HEK293 (cell line): ENCODE data around the gene FOXP1.

Experiments
- CTCF ChIA-PET: fragments of 350-600 bp; formaldehyde crosslinking; extraction: SDS; loops from one replicate; lab custom pipeline; 2021; ENCODE audit warnings: antibody characterized with exemption; lab: Yijun Ruan, JAX
- POLR2A ChIA-PET: fragments of 300-600 bp; formaldehyde crosslinking; extraction: SDS; loops from one replicate; lab custom pipeline; 2020; ENCODE audit warnings: antibody characterized with exemption, inconsistent platforms; lab: Yijun Ruan, JAX
- H3K27ac ChIP-seq: fragments of 200-500 bp; sonication (Bioruptor generic); 2 replicates; pipeline ENCODE4 v1.5.1; 2014; ENCODE audit warnings: low read depth, low read length, control low read depth, inconsistent platforms; ENCODE audit errors: extremely low read depth
- H3K36me3 ChIP-seq, 2 experiments: fragments of 200-500 bp in 1 of 2; sonication (Bioruptor generic) in 1 of 2; 1 replicate in 1 of 2; 2 replicates in 1 of 2; pipeline ENCODE4 v1.5.1; 2014 to 2017; ENCODE audit warnings: inconsistent platforms in 2 of 2, low read length in 2 of 2; ENCODE audit not compliant: control insufficient read depth in 2 of 2, insufficient read depth in 1 of 2
- H3K4me1 ChIP-seq: fragments of 200-500 bp; sonication (Bioruptor generic); 2 replicates; pipeline ENCODE4 v1.5.1; 2014; ENCODE audit warnings: mild to moderate bottlenecking, low read length, inconsistent platforms; ENCODE audit not compliant: control insufficient read depth, insufficient read depth
- H3K4me3 ChIP-seq: 2 replicates; pipeline ENCODE4 v1.5.1; 2011; ENCODE audit warnings: low read depth, mild to moderate bottlenecking, control low read depth, low read length, moderate library complexity
- H3K9me3 ChIP-seq: fragments of 200-500 bp; sonication (Bioruptor generic); 2 replicates; pipeline ENCODE4 v1.5.1; 2014; ENCODE audit warnings: low read depth, low read length, inconsistent platforms; ENCODE audit not compliant: control insufficient read depth, insufficient read depth
- BCL11A ChIP-seq: fragments of 450-650 bp; formaldehyde crosslinking; IDR thresholded peaks from 2 replicates; pipeline ENCODE4 v1.5.1; 2016; ENCODE audit warnings: low read depth, missing biosample characterization, missing genetic modification characterization
- KLF10 ChIP-seq: fragments of 450-650 bp; IDR thresholded peaks from 2 replicates; pipeline ENCODE4 v1.5.1; 2018; ENCODE audit warnings: missing biosample characterization, mild to moderate bottlenecking, missing genetic modification characterization
- MEIS1 ChIP-seq: sonication (generic); formaldehyde crosslinking; IDR thresholded peaks from 2 replicates; pipeline ENCODE4 v1.8.1; 2022; ENCODE audit warnings: missing genetic modification reagents, mild to moderate bottlenecking, borderline replicate concordance
- MYNN ChIP-seq: fragments of 450-650 bp; formaldehyde crosslinking; IDR thresholded peaks from 2 replicates; pipeline ENCODE4 v1.5.1; 2016; ENCODE audit warnings: missing biosample characterization, missing genetic modification characterization, borderline replicate concordance
- SP2 ChIP-seq: fragments of 450-650 bp; formaldehyde crosslinking; IDR thresholded peaks from 2 replicates; pipeline ENCODE4 v1.5.1; 2016; ENCODE audit warnings: missing biosample characterization, missing genetic modification characterization
- ZNF324 ChIP-seq: fragments of 450-650 bp; formaldehyde crosslinking; IDR thresholded peaks from 2 replicates; pipeline ENCODE4 v1.5.1; 2016; ENCODE audit warnings: missing biosample characterization, missing genetic modification characterization
- ZNF341 ChIP-seq: fragments of 450-650 bp; formaldehyde crosslinking; IDR thresholded peaks from 2 replicates; pipeline ENCODE4; 2016; ENCODE audit warnings: low read depth, missing biosample characterization, missing genetic modification characterization
- ZNF354C ChIP-seq: fragments of 450-650 bp; formaldehyde crosslinking; IDR thresholded peaks from 2 replicates; pipeline ENCODE4 v1.5.1; 2016; ENCODE audit warnings: missing biosample characterization, missing genetic modification characterization, low read depth, borderline replicate concordance
- ZNF426 ChIP-seq: fragments of 450-650 bp; formaldehyde crosslinking; IDR thresholded peaks from 2 replicates; pipeline ENCODE4 v1.5.1; 2017; ENCODE audit warnings: missing biosample characterization, missing genetic modification characterization, mild to moderate bottlenecking, inconsistent platforms, moderate library complexity
- ZNF596 ChIP-seq: fragments of 450-650 bp; IDR thresholded peaks from 2 replicates; pipeline ENCODE4 v1.5.0; 2018; ENCODE audit warnings: missing biosample characterization, mild to moderate bottlenecking, missing genetic modification characterization, moderate library complexity
- ZNF600 ChIP-seq: fragments of 450-650 bp; formaldehyde crosslinking; IDR thresholded peaks from 2 replicates; pipeline ENCODE4 v1.5.1; 2016; ENCODE audit warnings: missing biosample characterization, missing genetic modification characterization
- ZNF629 ChIP-seq: fragments of 450-650 bp; formaldehyde crosslinking; IDR thresholded peaks from 2 replicates; pipeline ENCODE4 v1.5.1; 2017; ENCODE audit warnings: missing biosample characterization, missing genetic modification characterization
- ZSCAN23 ChIP-seq: fragments of 450-650 bp; formaldehyde crosslinking; IDR thresholded peaks from 2 replicates; pipeline ENCODE4 v1.5.1; 2016; ENCODE audit warnings: missing biosample characterization, missing genetic modification characterization
- ZXDB ChIP-seq: fragments of 450-650 bp; formaldehyde crosslinking; IDR thresholded peaks from 2 replicates; pipeline ENCODE4 v1.5.1; 2016; ENCODE audit warnings: missing biosample characterization, missing genetic modification characterization
- TF ChIP-seq, protein P1 (sequence below): fragments of 450-650 bp; formaldehyde crosslinking; IDR thresholded peaks from 2 replicates; pipeline ENCODE4 v1.5.1; 2016; ENCODE audit warnings: missing biosample characterization, missing genetic modification characterization
- TF ChIP-seq, protein P2 (sequence below): fragments of 450-650 bp; formaldehyde crosslinking; IDR thresholded peaks from 2 replicates; pipeline ENCODE4 v1.5.1; 2016; ENCODE audit warnings: missing biosample characterization, missing genetic modification characterization
- TF ChIP-seq, protein P3 (sequence below): fragments of 450-650 bp; formaldehyde crosslinking; IDR thresholded peaks from 2 replicates; pipeline ENCODE4 v1.5.1; 2017; ENCODE audit warnings: missing biosample characterization, missing genetic modification characterization
- TF ChIP-seq, protein P4 (sequence below): fragments of 450-650 bp; formaldehyde crosslinking; IDR thresholded peaks from 2 replicates; pipeline ENCODE4 v1.5.1; 2016; ENCODE audit warnings: missing biosample characterization, missing genetic modification characterization

The FOXP1 gene

DNA sequence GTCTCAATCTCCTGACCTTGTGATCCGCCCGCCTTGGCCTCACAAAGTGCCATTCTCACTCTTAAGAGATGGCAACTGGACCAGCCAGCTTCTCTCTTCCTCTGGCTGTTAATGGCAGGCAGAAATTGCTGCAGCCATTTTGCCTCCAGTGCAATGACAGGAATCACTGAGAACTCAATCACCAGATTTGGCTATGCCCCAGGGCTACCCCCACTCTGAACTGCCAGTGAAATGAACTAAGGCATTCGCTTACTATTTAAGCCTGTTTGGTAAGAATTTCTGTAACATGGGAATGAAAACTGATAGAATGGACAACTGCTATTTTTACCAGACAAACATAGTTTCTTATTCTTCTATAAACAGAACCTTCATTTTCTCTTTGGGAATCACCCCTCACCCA, 24.5 kb downstream of the FOXP1 start (continued):
- TF ChIP-seq, protein P1, sequence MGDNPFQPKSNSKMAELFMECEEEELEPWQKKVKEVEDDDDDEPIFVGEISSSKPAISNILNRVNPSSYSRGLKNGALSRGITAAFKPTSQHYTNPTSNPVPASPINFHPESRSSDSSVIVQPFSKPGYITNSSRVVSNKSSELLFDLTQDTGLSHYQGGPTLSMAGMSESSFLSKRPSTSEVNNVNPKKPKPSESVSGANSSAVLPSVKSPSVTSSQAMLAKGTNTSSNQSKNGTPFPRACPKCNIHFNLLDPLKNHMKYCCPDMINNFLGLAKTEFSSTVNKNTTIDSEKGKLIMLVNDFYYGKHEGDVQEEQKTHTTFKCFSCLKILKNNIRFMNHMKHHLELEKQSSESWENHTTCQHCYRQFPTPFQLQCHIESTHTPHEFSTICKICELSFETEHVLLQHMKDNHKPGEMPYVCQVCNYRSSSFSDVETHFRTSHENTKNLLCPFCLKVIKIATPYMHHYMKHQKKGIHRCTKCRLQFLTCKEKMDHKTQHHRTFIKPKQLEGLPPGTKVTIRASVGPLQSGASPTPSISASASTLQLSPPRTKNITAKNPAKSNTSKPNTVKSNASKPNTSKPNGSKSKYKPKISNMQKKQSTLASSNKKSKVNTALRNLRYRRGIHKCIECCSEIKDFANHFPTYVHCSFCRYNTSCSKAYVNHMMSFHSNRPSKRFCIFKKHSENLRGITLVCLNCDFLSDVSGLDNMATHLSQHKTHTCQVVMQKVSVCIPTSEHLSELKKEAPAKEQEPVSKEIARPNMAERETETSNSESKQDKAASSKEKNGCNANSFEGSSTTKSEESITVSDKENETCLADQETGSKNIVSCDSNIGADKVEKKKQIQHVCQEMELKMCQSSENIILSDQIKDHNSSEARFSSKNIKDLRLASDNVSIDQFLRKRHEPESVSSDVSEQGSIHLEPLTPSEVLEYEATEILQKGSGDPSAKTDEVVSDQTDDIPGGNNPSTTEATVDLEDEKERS, result no peak
- TF ChIP-seq, protein P2, sequence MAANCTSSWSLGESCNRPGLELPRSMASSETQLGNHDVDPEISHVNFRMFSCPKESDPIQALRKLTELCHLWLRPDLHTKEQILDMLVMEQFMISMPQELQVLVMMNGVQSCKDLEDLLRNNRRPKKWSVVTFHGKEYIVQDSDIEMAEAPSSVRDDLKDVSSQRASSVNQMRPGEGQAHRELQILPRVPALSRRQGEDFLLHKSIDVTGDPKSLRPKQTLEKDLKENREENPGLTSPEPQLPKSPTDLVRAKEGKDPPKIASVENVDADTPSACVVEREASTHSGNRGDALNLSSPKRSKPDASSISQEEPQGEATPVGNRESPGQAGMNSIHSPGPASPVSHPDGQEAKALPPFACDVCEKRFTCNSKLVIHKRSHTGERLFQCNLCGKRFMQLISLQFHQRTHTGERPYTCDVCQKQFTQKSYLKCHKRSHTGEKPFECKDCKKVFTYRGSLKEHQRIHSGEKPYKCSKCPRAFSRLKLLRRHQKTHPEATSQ (tag by site-specific recombination), result no peak
- TF ChIP-seq ZNF596 (no peak), ZSCAN23 (tag by site-specific recombination) (no peak), ZNF354C (tag by site-specific recombination) (no peak), ZNF629 (no peak), BCL11A (tag by site-specific recombination) (no peak), KLF10 (tag by site-specific recombination) (no peak), ZNF324 (no peak)

DNA sequence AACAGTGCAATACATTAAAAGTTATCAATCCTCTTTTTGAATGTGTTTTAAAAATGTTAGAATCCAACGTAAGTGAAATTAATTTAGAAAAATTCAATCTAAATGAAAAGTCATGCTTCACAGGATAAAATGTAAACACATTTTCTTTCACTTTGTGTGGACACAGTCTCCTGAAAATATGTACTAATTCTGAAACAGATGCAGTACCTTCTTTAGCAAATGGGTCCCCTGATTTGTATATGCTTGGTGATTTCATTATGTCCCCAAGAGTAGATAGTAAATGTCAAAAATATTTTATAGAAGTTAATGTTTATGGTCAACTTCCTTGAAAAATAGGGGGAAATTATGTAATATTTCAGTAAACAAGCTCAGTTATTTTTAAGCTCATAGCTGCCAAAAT, 28.9 kb downstream of the FOXP1 start:
- CTCF ChIA-PET, result no interaction called here
- TF ChIP-seq SP2 (tag by site-specific recombination), result no peak
- no peak for TF ChIP-seq MYNN (tag by site-specific recombination)
- TF ChIP-seq, protein P3, sequence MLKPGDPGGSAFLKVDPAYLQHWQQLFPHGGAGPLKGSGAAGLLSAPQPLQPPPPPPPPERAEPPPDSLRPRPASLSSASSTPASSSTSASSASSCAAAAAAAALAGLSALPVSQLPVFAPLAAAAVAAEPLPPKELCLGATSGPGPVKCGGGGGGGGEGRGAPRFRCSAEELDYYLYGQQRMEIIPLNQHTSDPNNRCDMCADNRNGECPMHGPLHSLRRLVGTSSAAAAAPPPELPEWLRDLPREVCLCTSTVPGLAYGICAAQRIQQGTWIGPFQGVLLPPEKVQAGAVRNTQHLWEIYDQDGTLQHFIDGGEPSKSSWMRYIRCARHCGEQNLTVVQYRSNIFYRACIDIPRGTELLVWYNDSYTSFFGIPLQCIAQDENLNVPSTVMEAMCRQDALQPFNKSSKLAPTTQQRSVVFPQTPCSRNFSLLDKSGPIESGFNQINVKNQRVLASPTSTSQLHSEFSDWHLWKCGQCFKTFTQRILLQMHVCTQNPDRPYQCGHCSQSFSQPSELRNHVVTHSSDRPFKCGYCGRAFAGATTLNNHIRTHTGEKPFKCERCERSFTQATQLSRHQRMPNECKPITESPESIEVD, result no peak
- TF ChIP-seq ZNF341 (tag by site-specific recombination), result no peak
- no peak for TF ChIP-seq ZXDB (tag by site-specific recombination)
- no peak for TF ChIP-seq MEIS1 (CRISPR knock-in tag)
- TF ChIP-seq, protein P4, sequence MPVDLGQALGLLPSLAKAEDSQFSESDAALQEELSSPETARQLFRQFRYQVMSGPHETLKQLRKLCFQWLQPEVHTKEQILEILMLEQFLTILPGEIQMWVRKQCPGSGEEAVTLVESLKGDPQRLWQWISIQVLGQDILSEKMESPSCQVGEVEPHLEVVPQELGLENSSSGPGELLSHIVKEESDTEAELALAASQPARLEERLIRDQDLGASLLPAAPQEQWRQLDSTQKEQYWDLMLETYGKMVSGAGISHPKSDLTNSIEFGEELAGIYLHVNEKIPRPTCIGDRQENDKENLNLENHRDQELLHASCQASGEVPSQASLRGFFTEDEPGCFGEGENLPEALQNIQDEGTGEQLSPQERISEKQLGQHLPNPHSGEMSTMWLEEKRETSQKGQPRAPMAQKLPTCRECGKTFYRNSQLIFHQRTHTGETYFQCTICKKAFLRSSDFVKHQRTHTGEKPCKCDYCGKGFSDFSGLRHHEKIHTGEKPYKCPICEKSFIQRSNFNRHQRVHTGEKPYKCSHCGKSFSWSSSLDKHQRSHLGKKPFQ (tag by site-specific recombination), result no peak
- TF ChIP-seq ZNF600 (tag by site-specific recombination), result no peak
- TF ChIP-seq ZNF426 (tag by site-specific recombination), result no peak
- TF ChIP-seq, all 188 proteins: peak for 0
- POLR2A ChIA-PET, result no interaction called here
- H3K9me3 ChIP-seq, result no peaks in the 10 kb centered on the region
- H3K27ac ChIP-seq, result no peak overlapping the region
- H3K4me1 ChIP-seq, result no peaks in the 10 kb centered on the region
- H3K36me3 ChIP-seq, result no peaks in the 10 kb centered on the region
- no peak overlapping the region for H3K4me3 ChIP-seq
